ENCODE results near the gene DOLPP1. TPM values are rescaled to one million over a fixed set of nuclear protein-coding genes. Genes with fewer than 3 reads are reported as not detected.

DOLPP1 gene
- total RNA-seq, 1 experiment from 2014 or later: 18.5 TPM

DNA sequence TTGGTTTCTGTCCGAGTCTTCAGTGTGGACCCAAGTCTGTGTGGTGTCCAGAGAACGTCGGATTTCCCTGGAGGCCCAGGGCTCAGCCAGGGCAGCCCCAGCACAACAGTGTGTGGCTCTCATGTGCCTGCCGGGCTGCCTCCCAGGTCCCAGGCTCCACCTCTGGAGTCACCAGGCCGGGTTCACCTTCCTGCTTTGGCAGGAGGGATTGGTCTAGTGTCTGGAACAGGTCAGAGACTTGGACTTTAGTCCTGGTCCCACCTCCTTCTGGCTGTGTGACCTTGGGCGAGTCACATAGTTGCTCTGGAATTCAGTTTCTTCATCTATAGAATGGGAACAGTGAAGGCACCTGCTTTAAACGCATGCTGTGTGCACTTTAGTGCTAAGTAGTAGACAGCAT lies 3.2 kb downstream of the DOLPP1 start:
- CTCF ChIA-PET: interaction anchor here (0.5 to 0.6 kb wide), 2 partner anchors 26 to 55 kb away, joined by 3 read pairs; partner anchors contain the start of gene CRAT
- intact Hi-C loops (cut with micrococcal nuclease): no loop called here
- POLR2A ChIA-PET: no interaction called here
- Mint-ChIP-seq H3K27ac (ENCODE audit: low read depth, unreplicated experiment) (no peak overlapping the region), H3K4me3 (ENCODE audit: unreplicated experiment) (no peak overlapping the region), H3K4me1 (ENCODE audit: insufficient read depth, unreplicated experiment) (peaks cover 9% of the 10 kb centered on the region), H3K9me3 (ENCODE audit: unreplicated experiment) (no peaks in the 10 kb centered on the region), H3K27me3 (ENCODE audit: insufficient read depth, unreplicated experiment) (no peaks in the 10 kb centered on the region), H3K36me3 (ENCODE audit: insufficient read depth, unreplicated experiment) (peaks cover 6% of the 10 kb centered on the region)
- BruUV-seq (replicated peaks): no TSS peak
- no peak for TF ChIP-seq CTCF (IDR thresholded peaks at IDR 0.05; ENCODE audit: unreplicated experiment)
- no peak for DNase-seq (ENCODE audit: unreplicated experiment)

DNA sequence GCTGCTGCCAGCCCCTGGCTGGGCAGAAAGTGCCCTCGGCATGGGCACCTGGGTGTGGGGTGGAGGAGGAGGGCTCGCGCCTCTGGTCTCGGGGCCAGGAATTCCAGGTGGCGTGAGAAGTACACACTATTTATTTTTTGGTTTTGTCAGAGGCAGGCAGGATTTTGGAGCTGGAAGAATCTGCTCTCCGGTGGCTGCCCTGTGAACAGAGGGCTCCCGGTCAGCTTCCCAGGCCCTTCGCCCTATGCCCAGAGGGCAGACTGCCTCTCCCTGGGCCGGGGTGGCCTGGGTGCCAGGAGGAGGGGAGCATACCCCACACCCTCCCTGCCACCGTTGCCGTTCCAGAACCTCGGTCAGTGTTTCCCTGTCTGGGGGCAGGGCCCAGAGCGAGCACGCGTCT lies 8.3 kb downstream of the DOLPP1 start:
- no peak for TF ChIP-seq CTCF (IDR thresholded peaks at IDR 0.05; ENCODE audit: unreplicated experiment)
- H3K4me3 Mint-ChIP-seq (ENCODE audit: unreplicated experiment): no peak overlapping the region
- ChIA-PET CTCF (interaction anchor here (0.5 to 2.6 kb wide), 3 partner anchors 9 to 30 kb away, joined by 3 to 9 read pairs (median 3); no protein-coding TSS in a partner anchor), POLR2A (interaction anchor here (1.2 kb wide), 2 partner anchors 8 to 89 kb away, joined by 3 read pairs; partner anchors contain the start of gene IER5L)
- intact Hi-C loops (cut with micrococcal nuclease): no loop called here
- peaks cover 14% of the 10 kb centered on the region for H3K36me3 Mint-ChIP-seq (ENCODE audit: insufficient read depth, unreplicated experiment)
- H3K27me3 Mint-ChIP-seq (ENCODE audit: insufficient read depth, unreplicated experiment): no peaks in the 10 kb centered on the region
- H3K9me3 Mint-ChIP-seq (ENCODE audit: unreplicated experiment): no peaks in the 10 kb centered on the region
- no peak overlapping the region for H3K27ac Mint-ChIP-seq (ENCODE audit: low read depth, unreplicated experiment)
- DNase-seq (ENCODE audit: unreplicated experiment): no peak
- BruUV-seq (replicated peaks): no TSS peak
- no peaks in the 10 kb centered on the region for H3K4me1 Mint-ChIP-seq (ENCODE audit: insufficient read depth, unreplicated experiment)

- no peak for TF ChIP-seq CTCF (IDR thresholded peaks at IDR 0.05; ENCODE audit: unreplicated experiment)
- peaks cover 11% of the 10 kb centered on the region for H3K36me3 Mint-ChIP-seq (ENCODE audit: insufficient read depth, unreplicated experiment)
- H3K27me3 Mint-ChIP-seq (ENCODE audit: insufficient read depth, unreplicated experiment): no peaks in the 10 kb centered on the region
- H3K4me3 Mint-ChIP-seq (ENCODE audit: unreplicated experiment): no peak overlapping the region
- intact Hi-C loops (cut with micrococcal nuclease): no loop called here
- POLR2A ChIA-PET: no interaction called here
- no TSS peak for BruUV-seq (replicated peaks)
- no peak overlapping the region for H3K27ac Mint-ChIP-seq (ENCODE audit: low read depth, unreplicated experiment)
- no peak for DNase-seq (ENCODE audit: unreplicated experiment)
- no peaks in the 10 kb centered on the region for H3K4me1 Mint-ChIP-seq (ENCODE audit: insufficient read depth, unreplicated experiment)
- no peaks in the 10 kb centered on the region for H3K9me3 Mint-ChIP-seq (ENCODE audit: unreplicated experiment)
- CTCF ChIA-PET: interaction anchor here (0.9 kb wide), 1 partner anchor 9 kb away, joined by 5 read pairs; no protein-coding TSS in a partner anchor
Measured at GRCh38 chr9:129093602-129094386, 12.9 kb downstream of the DOLPP1 start.

GRCh38 chr9:129094387-129095169 lies 13.7 kb downstream of the DOLPP1 start:
- no peaks in the 10 kb centered on the region for H3K9me3 Mint-ChIP-seq (ENCODE audit: unreplicated experiment)
- no peak for TF ChIP-seq CTCF (IDR thresholded peaks at IDR 0.05; ENCODE audit: unreplicated experiment)
- no TSS peak for BruUV-seq (replicated peaks)
- ChIA-PET POLR2A (interaction anchor here (0.6 kb wide), 1 partner anchor 15 kb away, joined by 3 read pairs; no protein-coding TSS in a partner anchor), CTCF (interaction anchor here (0.7 to 0.9 kb wide), 2 partner anchors 8 to 11 kb away, joined by 3 to 5 read pairs; no protein-coding TSS in a partner anchor)
- H3K36me3 Mint-ChIP-seq (ENCODE audit: insufficient read depth, unreplicated experiment): peaks cover 5% of the 10 kb centered on the region
- H3K4me1 Mint-ChIP-seq (ENCODE audit: insufficient read depth, unreplicated experiment): no peaks in the 10 kb centered on the region
- no peak overlapping the region for H3K4me3 Mint-ChIP-seq (ENCODE audit: unreplicated experiment)
- no peaks in the 10 kb centered on the region for H3K27me3 Mint-ChIP-seq (ENCODE audit: insufficient read depth, unreplicated experiment)
- intact Hi-C loops (cut with micrococcal nuclease): no loop called here
- DNase-seq (ENCODE audit: unreplicated experiment): no peak
- H3K27ac Mint-ChIP-seq (ENCODE audit: low read depth, unreplicated experiment): no peak overlapping the region
